Ishikawa (cell line): Measurements from ENCODE around the gene EIF5.

Experiments used
- CEBPB ChIP-seq: IDR thresholded peaks from 2 replicates; pipeline ENCODE4 v1.6.1; 2012
- CREB1 ChIP-seq: IDR thresholded peaks from 2 replicates; pipeline ENCODE4 v1.6.1; 2012; ENCODE audit warnings: low read depth
- EGR1 ChIP-seq: IDR thresholded peaks from 2 replicates; pipeline ENCODE4 v1.6.1; 2012
- EP300 ChIP-seq: IDR thresholded peaks from 2 replicates; pipeline ENCODE4 v1.6.1; 2012; ENCODE audit warnings: borderline replicate concordance
- FOXM1 ChIP-seq: IDR thresholded peaks from 2 replicates; pipeline ENCODE4 v1.6.1; 2012; ENCODE audit warnings: low read depth, borderline replicate concordance
- NFIC ChIP-seq: IDR thresholded peaks from 2 replicates; pipeline ENCODE4 v1.6.1; 2012
- RAD21 ChIP-seq: IDR thresholded peaks from 2 replicates; pipeline ENCODE4 v1.6.1; 2012; ENCODE audit warnings: low read depth
- TAF1 ChIP-seq: IDR thresholded peaks from 2 replicates; pipeline ENCODE4 v1.6.1; 2012; ENCODE audit warnings: low read depth, mild to moderate bottlenecking
- TCF12 ChIP-seq: IDR thresholded peaks from 2 replicates; pipeline ENCODE4 v1.6.1; 2012; ENCODE audit warnings: low read depth
- TEAD4 ChIP-seq: IDR thresholded peaks from 2 replicates; pipeline ENCODE4 v1.6.1; 2012
- USF1 ChIP-seq: IDR thresholded peaks from 2 replicates; pipeline ENCODE4 v1.6.1; 2012
- YY1 ChIP-seq: IDR thresholded peaks from 2 replicates; pipeline ENCODE4 v1.6.1; 2012; ENCODE audit warnings: low read depth
- ZBTB7A ChIP-seq: IDR thresholded peaks from 2 replicates; pipeline ENCODE4 v1.6.1; 2012; ENCODE audit warnings: low read depth
- TF ChIP-seq, protein P1 (sequence below): IDR thresholded peaks from 2 replicates; pipeline ENCODE4 v1.6.1; 2012
- TF ChIP-seq, protein P2 (sequence below): IDR thresholded peaks from 2 replicates; pipeline ENCODE4 v1.6.1; 2012; ENCODE audit warnings: low read depth, mild to moderate bottlenecking

EIF5 gene

GRCh38 chr14:103360548-103360947 is 26.5 kb downstream of the EIF5 start:
- TF ChIP-seq, protein P1, sequence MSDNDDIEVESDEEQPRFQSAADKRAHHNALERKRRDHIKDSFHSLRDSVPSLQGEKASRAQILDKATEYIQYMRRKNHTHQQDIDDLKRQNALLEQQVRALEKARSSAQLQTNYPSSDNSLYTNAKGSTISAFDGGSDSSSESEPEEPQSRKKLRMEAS = no peak
- TF ChIP-seq EP300 = no peak
- TF ChIP-seq USF1 = no peak
- TF ChIP-seq RAD21 = no peak
- no peak for TF ChIP-seq ZBTB7A
- TF ChIP-seq NFIC = no peak
- no peak for TF ChIP-seq FOXM1
- no peak for TF ChIP-seq TAF1
- no peak for TF ChIP-seq CREB1
- no peak for TF ChIP-seq CEBPB
- no peak for TF ChIP-seq TCF12
- TF ChIP-seq YY1 = no peak
- no peak for TF ChIP-seq EGR1
- TF ChIP-seq, protein P2, sequence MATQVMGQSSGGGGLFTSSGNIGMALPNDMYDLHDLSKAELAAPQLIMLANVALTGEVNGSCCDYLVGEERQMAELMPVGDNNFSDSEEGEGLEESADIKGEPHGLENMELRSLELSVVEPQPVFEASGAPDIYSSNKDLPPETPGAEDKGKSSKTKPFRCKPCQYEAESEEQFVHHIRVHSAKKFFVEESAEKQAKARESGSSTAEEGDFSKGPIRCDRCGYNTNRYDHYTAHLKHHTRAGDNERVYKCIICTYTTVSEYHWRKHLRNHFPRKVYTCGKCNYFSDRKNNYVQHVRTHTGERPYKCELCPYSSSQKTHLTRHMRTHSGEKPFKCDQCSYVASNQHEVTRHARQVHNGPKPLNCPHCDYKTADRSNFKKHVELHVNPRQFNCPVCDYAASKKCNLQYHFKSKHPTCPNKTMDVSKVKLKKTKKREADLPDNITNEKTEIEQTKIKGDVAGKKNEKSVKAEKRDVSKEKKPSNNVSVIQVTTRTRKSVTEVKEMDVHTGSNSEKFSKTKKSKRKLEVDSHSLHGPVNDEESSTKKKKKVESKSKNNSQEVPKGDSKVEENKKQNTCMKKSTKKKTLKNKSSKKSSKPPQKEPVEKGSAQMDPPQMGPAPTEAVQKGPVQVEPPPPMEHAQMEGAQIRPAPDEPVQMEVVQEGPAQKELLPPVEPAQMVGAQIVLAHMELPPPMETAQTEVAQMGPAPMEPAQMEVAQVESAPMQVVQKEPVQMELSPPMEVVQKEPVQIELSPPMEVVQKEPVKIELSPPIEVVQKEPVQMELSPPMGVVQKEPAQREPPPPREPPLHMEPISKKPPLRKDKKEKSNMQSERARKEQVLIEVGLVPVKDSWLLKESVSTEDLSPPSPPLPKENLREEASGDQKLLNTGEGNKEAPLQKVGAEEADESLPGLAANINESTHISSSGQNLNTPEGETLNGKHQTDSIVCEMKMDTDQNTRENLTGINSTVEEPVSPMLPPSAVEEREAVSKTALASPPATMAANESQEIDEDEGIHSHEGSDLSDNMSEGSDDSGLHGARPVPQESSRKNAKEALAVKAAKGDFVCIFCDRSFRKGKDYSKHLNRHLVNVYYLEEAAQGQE = no peak
- no peak for TF ChIP-seq TEAD4

DNA sequence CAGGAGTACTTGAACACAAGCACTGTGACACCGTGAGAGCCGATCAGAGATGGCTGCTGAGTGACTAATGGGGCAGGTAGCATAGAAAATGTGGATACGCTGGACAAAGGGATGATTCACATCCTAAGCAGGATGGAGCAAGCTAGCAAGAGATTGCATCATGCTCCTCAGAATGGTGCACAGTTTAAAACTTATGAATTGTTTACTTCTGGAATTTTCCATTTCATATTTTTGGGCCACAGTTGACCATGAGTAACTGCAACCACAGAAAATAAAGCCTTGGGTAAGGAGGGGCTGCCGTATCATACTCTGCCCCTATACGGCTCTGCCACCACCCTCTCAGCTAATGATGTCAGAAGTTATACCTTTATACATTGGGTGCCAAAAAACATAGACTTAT is 27.8 kb downstream of the EIF5 start:
- TF ChIP-seq RAD21 (no peak), YY1 (0 out of 2 replicates have a peak, but pooled peaks have one; percentile 37), CEBPB (peak; percentile 81)

GRCh38 chr14:103362780-103363179 is 28.7 kb downstream of the EIF5 start:
- TF ChIP-seq USF1 = peak; percentile 37; the same call in 1 of the 2 replicates
- no peak for TF ChIP-seq TEAD4
- no peak for TF ChIP-seq EP300

- TF ChIP-seq TCF12 (no peak), RAD21 (no peak), NFIC (no peak), TEAD4 (no peak), USF1 (no peak), EGR1 (no peak), CREB1 (no peak), YY1 (no peak), FOXM1 (no peak), EP300 (no peak), ZBTB7A (no peak), CEBPB (no peak), TAF1 (no peak)
- TF ChIP-seq, protein P1 = no peak
- TF ChIP-seq, protein P2 = no peak
Observed at GRCh38 chr14:103366741-103367140, 32.7 kb downstream of the EIF5 start.

DNA sequence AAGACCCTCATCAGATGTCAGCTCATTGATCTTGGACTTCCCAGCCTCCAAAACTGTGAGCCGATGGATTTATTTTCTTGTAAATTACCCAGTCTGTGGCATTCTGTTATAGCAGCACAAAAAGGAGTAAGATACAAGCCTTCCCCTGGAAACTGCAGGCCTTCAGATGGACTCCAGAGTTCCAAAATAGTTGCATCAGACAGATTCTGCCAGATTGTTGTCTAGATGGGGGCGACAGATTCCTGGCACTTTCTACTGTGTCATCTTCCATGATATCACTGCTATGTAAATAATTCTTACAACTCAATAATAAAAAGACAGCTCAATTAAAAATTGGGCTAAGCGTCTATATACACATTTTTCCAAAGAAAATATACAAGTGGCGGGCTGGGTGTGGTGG is 34.0 kb downstream of the EIF5 start:
- TF ChIP-seq TEAD4 = no peak
- no peak for TF ChIP-seq TAF1
- no peak for TF ChIP-seq FOXM1
- no peak for TF ChIP-seq RAD21
- TF ChIP-seq NFIC = no peak
- TF ChIP-seq, protein P1 = no peak
- TF ChIP-seq ZBTB7A = no peak
- no peak for TF ChIP-seq USF1
- no peak for TF ChIP-seq CREB1
- TF ChIP-seq TCF12 = no peak
- TF ChIP-seq EGR1 = no peak
- TF ChIP-seq CEBPB = no peak
- TF ChIP-seq YY1 = no peak
- TF ChIP-seq EP300 = no peak
- TF ChIP-seq, protein P2 = no peak
